ENCODE data around the gene RPTOR.

DNA sequence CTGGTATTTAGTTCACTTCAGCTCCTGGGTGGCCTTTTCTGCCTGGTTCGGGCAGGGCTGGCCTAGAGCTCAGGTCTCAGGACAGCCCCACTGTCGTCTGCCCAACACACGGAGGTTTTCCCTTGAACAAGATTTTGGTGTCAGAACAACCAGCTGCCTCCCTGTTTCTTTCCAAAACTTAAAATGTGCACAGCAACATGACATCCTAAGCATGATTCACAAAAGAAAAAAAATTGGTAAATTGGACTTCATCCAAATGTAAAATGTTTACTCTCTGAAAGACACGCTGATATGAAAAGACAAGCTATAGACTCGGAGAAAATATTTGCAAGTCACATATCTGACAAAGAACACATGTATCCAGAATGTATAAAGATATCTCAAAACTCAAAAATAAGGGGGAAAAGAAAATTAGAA, 249.2 kb downstream of the RPTOR start:
- no peak for TF ChIP-seq POLR2A (IDR thresholded peaks at IDR 0.05)
- TF ChIP-seq, protein P1, sequence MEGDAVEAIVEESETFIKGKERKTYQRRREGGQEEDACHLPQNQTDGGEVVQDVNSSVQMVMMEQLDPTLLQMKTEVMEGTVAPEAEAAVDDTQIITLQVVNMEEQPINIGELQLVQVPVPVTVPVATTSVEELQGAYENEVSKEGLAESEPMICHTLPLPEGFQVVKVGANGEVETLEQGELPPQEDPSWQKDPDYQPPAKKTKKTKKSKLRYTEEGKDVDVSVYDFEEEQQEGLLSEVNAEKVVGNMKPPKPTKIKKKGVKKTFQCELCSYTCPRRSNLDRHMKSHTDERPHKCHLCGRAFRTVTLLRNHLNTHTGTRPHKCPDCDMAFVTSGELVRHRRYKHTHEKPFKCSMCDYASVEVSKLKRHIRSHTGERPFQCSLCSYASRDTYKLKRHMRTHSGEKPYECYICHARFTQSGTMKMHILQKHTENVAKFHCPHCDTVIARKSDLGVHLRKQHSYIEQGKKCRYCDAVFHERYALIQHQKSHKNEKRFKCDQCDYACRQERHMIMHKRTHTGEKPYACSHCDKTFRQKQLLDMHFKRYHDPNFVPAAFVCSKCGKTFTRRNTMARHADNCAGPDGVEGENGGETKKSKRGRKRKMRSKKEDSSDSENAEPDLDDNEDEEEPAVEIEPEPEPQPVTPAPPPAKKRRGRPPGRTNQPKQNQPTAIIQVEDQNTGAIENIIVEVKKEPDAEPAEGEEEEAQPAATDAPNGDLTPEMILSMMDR (IDR thresholded peaks at IDR 0.05), result no peak
